Mesenteric fat pad (tissue), 1 donor: Measurements from ENCODE around the gene UBE3C. TPM values are rescaled to one million over a fixed set of nuclear protein-coding genes. Genes with fewer than 3 reads are reported as not detected.
"Not testable (repeated sequence)": the region's sequence is repeated elsewhere in the genome, so short reads cannot be mapped to it uniquely, and the experiment has no call there.

Experiments used
- DNase-seq: peaks from one replicate; pipeline ENCODE4 v3.0.0-alpha.2; 2020; ENCODE audit warnings: low spot score
- total RNA-seq: library from RNA; stranded (reverse); fragmentation: NEBNext Ultra II Directional; extraction: Animal tissue kit (Norgen Biotek cat#: 25700); gene quantifications from one replicate; pipeline ENCODE4 v1.2.1, GENCODE V29; 2021
- donor health status: DM: yes; HTN: yes; CAD: no.

Gene UBE3C
- total RNA-seq, 1 donor from 2014 or later = 75.3 TPM

- peak; percentile 62 for DNase-seq
Observed at GRCh38 chr7:157129907-157130460, 8.7 kb upstream of the UBE3C start.

DNA sequence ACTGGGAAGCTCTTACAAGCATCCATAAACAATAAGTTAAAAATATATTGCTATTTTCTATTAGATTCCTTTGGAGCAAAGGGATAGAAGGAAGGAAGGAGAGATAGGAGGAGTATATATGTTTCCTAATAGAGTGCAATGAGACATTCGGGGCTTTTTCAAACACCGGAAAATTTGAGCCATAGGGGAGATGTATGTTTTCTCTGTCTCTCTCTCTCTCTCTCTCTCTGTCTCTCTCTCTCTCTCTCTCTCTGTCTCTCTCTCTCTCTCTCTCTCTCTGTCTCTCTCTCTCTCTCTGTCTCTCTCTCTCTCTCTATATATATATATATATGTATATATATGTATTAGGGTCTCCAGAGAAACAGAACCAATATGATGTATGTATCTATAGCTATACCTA, 7.9 kb upstream of the UBE3C start:
- not testable (repeated sequence) for DNase-seq

GRCh38 chr7:157132796-157133195, 5.9 kb upstream of the UBE3C start:
- DNase-seq = no peak

- DNase-seq = no peak
Observed at GRCh38 chr7:157133304-157133703, 5.4 kb upstream of the UBE3C start.

DNA sequence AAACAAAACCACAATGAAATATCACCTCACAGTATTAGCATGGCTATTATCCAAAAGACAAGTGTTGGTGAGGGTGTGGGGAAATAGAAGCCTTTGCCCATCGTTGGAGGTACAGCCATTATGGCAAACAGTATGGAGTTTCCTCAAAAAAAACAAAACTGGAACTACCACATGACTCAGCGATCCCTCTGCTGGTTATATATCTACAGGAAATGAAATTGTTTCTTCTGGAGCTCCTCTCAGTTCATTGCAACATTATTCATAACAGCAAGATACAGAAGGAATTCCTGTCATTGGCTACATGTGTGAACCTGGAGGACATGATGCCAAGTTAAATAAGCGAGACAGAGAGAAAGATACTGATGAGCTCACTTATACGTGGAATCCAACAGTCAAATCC, 2.4 kb upstream of the UBE3C start:
- DNase-seq = no peak

DNA sequence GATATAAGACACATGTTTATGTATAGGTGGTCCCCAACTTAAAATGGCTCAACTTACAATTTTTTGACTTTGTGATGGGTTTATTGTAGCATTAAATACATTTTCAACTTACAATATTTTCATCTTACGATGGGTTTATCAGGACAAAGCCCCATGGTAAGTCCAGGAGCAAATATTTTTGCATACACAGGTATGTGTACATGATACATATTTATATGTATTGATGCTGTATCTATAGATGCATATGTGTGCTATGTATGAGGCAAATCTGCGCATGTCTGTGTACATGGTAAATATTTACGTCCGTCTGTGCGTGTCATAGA, 664 bp upstream of the UBE3C start:
- no peak for DNase-seq

DNA sequence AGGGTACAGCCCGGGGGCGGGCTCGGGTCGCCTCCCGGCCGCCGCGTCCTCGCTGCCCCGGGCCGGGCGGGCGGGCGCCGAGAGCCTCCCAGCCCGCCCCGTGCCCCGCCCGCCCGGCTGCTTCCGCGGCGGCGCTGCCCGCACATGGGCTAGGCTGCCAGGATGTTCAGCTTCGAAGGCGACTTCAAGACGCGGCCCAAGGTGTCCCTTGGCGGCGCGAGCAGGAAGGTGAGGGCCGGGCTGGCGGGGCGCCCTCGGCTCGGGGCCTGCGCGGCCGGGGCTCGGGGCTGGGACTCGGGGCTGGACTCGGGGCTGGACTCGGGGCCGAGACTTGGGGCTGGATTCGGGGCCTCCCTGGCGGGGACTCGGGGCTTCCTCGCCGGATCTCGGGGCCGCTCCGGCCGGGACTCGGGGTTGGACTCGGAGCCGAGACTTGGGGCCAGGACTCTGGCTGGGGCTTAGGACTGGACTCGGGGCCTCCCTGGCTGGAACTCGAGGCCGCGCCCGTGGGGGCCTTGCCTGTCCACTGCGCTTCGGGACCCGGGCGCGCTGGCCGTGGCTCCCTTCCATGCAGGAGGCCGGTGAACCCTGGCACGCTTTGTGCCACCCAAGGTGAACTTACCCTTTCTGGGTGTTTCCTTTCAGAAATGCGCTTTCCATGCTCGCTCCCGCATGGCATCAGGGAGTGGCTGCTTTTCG, 534 bp downstream of the UBE3C start:
- no peak for DNase-seq

DNA sequence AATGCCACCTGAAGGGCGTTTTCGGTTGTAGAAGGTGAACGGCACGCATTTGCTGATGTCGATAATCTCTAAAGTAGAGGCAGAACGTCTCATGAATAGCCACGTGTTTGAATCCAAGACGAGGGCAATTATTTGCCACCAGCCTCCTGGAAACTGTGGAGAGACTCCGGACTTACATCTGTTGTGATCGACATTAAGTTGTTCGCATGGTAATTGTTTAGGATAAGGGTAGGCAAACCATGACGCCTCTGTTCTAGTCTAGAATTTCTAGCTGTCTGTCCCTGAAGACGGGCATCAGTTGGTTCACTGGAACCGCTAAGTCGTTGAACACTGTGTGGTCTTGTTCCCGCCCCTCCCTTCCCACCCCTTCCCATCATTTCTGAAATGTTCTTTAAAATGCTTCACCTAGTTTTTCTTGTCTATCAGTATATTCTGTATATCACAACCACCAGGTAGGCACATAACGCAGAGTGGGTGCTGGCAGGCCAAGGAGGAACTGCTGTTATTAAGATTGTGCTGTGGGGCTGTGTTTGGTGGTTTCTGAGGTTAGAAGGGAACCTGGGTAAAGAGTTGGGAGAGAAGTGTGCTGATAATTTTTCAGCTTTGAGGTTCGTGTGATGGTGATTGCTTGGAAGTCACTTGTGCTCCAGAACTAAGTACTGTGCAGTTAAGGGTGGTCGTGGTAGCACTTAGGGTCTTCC, 1.2 kb downstream of the UBE3C start:
- no peak for DNase-seq

DNA sequence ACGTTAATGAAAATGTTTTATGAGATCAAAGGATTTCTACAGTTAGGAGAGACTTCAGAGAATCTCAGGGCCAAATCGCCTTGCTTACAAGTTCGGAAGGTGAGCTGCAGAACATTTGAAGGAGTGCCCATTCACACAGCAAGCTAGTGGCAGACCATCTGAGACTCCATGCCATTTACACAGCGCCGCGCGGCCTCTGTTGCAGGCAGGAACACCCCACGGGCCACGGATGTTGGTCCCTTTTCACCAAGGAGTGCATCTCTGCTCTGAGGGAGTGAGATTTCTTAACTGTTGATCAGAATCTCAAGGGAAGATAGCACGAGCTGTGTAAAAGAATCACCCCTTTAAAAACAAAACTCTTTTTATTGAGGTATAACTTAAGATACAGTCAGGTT, 1.8 kb downstream of the UBE3C start:
- DNase-seq = peak; percentile 45

DNA sequence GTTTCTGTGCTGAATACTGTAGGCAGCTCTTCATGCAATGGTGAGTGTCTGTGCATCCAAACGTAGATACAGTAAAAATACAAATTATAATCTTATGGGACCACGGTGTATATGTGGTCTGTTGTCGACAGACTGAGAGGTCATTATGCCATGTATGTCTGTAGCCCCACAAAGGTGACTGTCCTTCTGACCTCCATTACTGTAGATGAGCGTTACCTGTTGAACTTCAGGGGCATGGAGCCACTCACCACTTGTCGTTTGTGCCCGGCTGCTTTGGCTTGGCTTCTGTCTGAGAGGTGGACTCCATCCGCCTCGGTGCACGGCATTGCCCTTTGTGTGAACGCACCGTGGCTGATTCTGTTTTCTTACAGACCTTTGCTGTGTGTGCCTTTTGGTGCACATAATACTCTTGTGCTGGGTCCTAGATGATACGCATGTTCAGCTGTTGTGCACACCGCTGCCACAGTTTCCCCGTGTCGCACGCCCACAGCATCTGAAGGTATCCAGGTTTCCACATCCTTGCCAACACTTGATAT, 2.9 kb downstream of the UBE3C start:
- no peak for DNase-seq

GRCh38 chr7:157143788-157144187, 5.1 kb downstream of the UBE3C start:
- no peak for DNase-seq

DNA sequence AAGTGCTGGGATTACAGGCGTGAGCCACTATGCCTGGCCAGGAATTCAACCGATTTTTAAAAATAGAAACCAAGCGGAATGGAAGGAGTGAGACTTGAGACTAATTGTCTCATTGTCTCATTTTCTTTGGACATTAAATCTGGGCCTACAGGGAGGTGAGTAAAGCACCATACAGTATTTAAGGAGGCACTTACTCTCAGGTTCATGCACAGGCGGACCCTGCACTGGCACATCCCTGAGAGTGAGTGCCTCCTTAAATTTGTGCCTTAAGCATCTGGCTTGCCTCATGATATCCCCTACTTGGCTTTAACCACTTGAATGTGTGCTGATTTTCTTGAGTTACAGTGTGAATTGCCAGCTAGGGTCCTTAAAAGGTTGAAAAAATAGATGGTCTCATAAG, 10.6 kb downstream of the UBE3C start:
- no peak for DNase-seq

- DNase-seq = no peak
Observed at GRCh38 chr7:157150882-157151281, 12.2 kb downstream of the UBE3C start.

GRCh38 chr7:157151626-157152339, 13.1 kb downstream of the UBE3C start:
- no peak for DNase-seq

DNA sequence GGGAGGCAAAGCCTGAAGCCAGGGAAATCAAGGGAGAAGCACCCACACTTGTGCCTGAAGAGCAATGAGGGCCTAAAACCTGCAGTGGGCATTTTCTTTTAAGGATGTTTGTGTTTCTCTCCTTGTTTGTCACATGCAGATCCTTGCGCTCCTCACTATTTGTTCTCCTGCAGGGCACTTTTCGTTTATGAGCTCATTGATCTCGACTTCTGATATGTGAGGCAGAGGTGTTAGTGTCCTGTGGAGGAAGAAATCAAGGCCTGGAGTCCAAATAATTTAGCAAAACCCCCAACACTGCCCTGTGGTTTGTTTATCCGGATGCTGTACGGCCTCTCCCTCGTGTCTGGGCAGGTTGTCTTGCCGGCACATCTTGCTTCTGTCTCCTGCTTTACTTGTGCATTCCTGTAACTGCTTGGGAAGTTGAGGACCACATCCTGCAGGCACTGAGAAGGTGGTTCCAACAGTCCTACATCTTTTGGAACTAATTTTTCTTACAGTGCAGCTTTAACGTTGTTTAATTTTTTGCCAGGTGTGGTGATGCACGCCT, 13.7 kb downstream of the UBE3C start:
- no peak for DNase-seq

DNA sequence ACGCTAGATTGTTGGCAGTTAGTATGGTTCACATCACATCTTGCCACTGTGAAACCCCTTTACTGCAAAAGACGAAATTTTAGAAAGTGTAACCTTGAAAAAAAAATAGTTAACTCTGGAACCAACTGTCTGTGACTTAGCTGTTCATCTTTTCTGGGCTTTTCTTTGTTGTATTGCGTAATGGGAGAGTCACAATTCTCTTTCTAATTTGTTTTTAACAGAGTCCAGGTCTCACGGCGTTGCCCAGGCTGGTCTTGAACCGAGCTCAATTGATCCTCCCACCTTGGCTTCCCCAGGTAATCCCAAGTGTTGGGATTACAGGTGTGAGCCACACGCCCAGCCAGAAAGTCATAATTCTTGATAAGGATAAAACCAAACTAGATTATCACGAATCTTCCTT, 14.5 kb downstream of the UBE3C start:
- no peak for DNase-seq

DNA sequence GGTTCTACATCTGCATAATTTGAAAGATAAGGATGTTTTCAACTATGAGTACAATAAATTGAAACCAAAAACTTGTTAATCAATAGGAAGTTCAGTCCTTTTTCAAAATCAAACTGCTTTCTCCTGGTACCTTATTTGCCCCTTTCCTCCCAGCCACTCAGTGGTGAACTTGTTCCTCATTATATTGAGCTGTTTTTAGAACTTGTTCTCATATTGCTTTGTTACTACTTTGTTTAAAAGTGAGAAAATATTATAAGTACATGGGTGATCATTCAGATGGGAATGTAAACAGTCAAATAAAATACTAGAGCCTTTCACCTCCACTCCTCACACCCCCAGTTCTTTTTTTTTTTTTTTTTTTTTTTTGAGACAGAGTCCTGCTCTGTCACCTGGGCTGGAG, 17.2 kb downstream of the UBE3C start:
- no peak for DNase-seq

GRCh38 chr7:157158400-157158799, 19.7 kb downstream of the UBE3C start:
- no peak for DNase-seq

DNA sequence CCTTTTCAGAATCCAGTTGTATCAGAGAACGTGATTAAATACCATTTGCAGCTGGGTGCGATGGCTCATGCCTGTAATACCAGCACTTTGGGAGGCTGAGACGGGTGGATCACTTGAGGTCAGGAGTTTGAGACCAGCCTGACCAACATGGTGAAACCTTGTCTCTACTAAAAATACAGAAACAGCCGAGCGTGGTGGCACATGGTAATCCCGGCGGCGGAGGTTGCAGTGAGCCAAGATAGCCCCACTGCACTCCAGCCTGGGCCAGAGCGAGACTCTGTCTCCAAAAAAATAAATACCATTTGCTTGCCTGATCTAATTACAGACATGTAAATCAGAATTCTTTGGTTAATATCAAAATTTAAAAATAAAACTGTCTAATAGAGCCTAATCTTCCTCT, 20.8 kb downstream of the UBE3C start:
- DNase-seq = not testable (repeated sequence)

GRCh38 chr7:157160433-157160832, 21.7 kb downstream of the UBE3C start:
- DNase-seq = no peak

DNA sequence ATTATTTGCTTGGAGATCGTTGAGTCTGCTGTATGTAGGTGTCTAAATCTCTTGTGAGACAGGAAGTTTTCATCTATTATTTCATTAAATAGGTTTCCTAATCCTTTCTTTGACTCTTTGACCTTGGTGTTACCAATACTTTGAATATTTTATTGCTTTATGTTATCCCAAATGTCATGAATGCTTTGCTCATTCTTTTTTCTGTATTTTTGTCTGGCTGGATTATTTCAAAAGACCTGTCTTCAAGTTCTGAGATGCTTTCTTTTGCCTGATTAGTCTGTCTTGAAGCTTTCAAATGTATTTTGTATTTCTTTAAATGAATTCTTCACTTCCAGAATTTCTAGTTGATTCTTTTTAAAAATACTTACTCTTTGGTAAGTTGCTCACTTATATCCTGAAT, 27.3 kb downstream of the UBE3C start:
- DNase-seq = no peak

DNA sequence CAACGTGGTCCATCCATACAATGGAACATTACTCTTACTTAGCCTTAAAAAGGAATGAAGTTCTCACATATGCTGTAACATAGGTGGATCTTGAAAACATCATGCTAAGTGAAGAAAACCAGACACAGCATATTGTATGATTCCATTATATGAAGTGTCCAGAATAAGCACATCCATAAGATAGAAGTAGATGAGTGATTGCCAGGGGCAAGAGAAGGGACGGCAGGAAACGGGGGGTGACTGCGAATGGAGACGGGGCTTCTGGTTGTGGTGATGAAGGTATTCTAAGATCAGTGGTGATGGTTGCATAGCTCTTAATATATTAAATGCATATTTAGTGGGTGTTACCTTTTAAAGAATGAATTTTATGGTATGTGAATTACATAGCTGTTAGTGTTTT, 29.8 kb downstream of the UBE3C start:
- no peak for DNase-seq
